Muscle layer of duodenum (tissue), 2 donors: ENCODE measurements around the gene MDH1.
"Not testable (repeated sequence)": the region's sequence is repeated elsewhere in the genome, so short reads cannot be mapped to it uniquely, and the experiment has no call there.

Source experiments
- H3K27ac ChIP-seq: one replicate; pipeline ENCODE4 v1.7.0; 2013; ENCODE audit warnings: mild to moderate bottlenecking, low read length
- H3K27me3 ChIP-seq: one replicate; pipeline ENCODE4 v1.7.0; 2013; ENCODE audit warnings: low read depth, mild to moderate bottlenecking, control low read depth, low read length
- H3K36me3 ChIP-seq, 2 donors: one replicate each; pipeline ENCODE4 v1.7.0; 2013; ENCODE audit warnings: low read length in 2 of 2, control low read depth in 1 of 2, mild to moderate bottlenecking in 1 of 2; ENCODE audit not compliant: insufficient read depth in 2 of 2, control insufficient read depth in 1 of 2
- H3K4me1 ChIP-seq, 2 donors: one replicate each; pipeline ENCODE4 v1.7.0; 2013; ENCODE audit warnings: low read length in 2 of 2, mild to moderate bottlenecking in 2 of 2, control low read depth in 1 of 2, moderate library complexity in 1 of 2; ENCODE audit not compliant: insufficient read depth in 2 of 2, control insufficient read depth in 1 of 2
- H3K4me3 ChIP-seq, 2 donors: one replicate each; pipeline ENCODE4 v1.7.0; 2013; ENCODE audit warnings: low read length in 2 of 2, low read depth in 1 of 2, mild to moderate bottlenecking in 1 of 2
- H3K9me3 ChIP-seq, 2 donors: one replicate each; pipeline ENCODE4 v1.7.0; 2013; ENCODE audit warnings: low read length in 2 of 2, control low read depth in 1 of 2, mild to moderate bottlenecking in 1 of 2; ENCODE audit not compliant: control insufficient read depth in 1 of 2
- donor health status: healthy.

Gene MDH1

GRCh38 chr2:63590626-63591408 lies 2.1 kb downstream of the MDH1 start:
- Histone ChIP-seq H3K27ac (peak overlapping the region; percentile 94), H3K36me3 (peaks cover 9 to 15% of the 10 kb centered on the region in 2 donors), H3K4me3 (peak overlapping the region in 1 of 2 donors; percentile 93), H3K27me3 (no peaks in the 10 kb centered on the region), H3K9me3 (no peaks in the 10 kb centered on the region), H3K4me1 (peaks cover 10 to 48% of the 10 kb centered on the region in 2 donors)

DNA sequence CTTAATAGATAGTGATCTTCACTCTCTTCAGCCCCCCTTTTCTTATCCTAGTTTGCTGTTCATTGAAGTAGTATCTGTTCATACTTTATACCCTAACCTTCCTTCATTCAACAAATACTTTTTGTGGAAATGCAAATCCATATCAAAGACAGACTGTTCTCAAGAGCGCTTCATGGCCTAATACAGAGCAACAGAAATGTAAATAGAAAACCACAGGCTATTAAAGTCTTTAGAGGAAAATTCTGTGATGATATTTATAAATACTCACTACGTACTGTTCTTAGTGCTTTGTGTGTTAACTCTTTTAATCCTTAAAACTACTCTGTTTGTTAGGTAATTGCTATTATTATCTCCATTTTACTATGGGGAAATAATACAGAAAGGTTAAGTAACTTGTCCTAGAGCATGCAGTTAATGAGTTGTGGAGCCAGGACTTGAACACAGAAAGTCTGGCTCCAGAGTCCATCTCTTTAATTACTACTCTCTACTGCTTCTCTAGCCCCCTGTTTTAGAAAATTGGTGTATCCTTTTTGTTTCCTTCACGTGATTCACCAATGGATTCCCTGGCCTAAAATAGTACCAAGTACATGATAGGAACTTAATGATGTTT lies 2.9 kb downstream of the MDH1 start:
- peaks cover 9 to 15% of the 10 kb centered on the region in 2 donors for H3K36me3 ChIP-seq
- H3K4me3 ChIP-seq = no peak overlapping the region
- H3K9me3 ChIP-seq = no peaks in the 10 kb centered on the region
- H3K27me3 ChIP-seq = no peaks in the 10 kb centered on the region
- peaks cover 10 to 47% of the 10 kb centered on the region in 2 donors for H3K4me1 ChIP-seq
- peak overlapping the region; percentile 40 for H3K27ac ChIP-seq

DNA sequence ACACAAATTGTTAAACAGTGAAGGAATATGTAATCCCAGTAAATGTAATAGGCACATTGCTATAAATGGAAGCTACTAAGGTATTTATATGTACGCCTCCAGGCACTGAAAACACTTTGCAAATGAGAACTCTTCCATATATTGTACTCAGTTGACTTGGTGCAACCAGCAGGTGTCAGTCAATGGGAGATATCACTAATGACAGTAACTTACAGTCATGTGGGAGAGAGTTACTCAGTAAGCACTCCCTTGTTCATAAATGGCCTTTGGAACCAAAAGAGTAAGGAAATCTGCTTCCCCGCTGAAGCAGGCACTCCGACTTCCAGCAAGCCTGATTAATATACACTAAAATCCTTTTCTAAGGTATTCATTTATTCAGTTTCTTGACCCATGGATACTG lies 5.9 kb downstream of the MDH1 start:
- H3K9me3 ChIP-seq = no peaks in the 10 kb centered on the region
- H3K27ac ChIP-seq = no peak overlapping the region
- H3K4me3 ChIP-seq = no peak overlapping the region
- H3K27me3 ChIP-seq = no peaks in the 10 kb centered on the region
- peaks cover 9 to 33% of the 10 kb centered on the region in 2 donors for H3K4me1 ChIP-seq
- H3K36me3 ChIP-seq = peaks cover 15 to 16% of the 10 kb centered on the region in 2 donors

DNA sequence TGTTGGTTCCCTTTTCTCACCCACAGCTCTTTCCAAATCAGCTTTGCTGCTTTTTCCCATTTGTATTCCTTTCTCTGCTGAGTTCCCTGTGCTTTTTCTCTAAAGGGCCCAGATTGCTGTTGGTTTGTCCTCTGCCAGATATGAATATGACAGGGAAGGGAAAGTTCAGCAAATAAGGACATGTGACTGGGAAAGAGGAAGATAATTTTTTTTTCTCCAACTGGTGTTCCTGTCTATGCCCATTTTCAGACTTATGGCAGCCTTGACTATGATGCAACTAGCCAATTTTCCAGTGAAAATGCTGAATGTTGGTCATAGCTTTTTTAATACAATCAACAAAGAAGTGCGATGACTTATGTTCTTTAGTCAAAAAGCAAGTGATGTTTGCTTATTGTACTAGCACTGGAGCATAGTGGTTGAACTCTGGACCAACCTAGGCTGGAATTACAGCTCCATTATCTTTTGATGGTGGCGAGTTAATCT lies 7.7 kb downstream of the MDH1 start:
- peaks cover 27 to 34% of the 10 kb centered on the region in 2 donors for H3K36me3 ChIP-seq
- H3K27me3 ChIP-seq = no peaks in the 10 kb centered on the region
- H3K27ac ChIP-seq = no peak overlapping the region
- no peaks in the 10 kb centered on the region for H3K9me3 ChIP-seq
- peaks cover 0 to 20% of the 10 kb centered on the region in 2 donors for H3K4me1 ChIP-seq
- H3K4me3 ChIP-seq = no peak overlapping the region

DNA sequence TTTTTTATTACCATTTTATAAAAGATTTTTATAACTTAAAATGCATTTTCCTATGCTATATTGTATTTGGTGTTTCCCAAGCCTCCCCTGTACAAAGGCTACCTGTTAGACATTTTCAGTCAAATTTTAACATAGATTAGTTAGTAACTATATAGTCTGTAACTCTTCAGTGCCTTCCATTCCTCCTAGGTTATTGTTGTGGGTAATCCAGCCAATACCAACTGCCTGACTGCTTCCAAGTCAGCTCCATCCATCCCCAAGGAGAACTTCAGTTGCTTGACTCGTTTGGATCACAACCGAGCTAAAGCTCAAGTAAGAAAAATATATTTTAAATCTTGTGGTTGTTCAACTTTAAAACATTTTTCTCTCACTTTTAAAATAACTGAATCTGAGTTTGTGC lies 10.2 kb downstream of the MDH1 start:
- Histone ChIP-seq H3K27ac (no peak overlapping the region), H3K27me3 (no peaks in the 10 kb centered on the region), H3K9me3 (no peaks in the 10 kb centered on the region), H3K4me3 (no peak overlapping the region), H3K4me1 (peaks cover 0 to 7% of the 10 kb centered on the region in 2 donors), H3K36me3 (peaks cover 39 to 45% of the 10 kb centered on the region in 2 donors)

DNA sequence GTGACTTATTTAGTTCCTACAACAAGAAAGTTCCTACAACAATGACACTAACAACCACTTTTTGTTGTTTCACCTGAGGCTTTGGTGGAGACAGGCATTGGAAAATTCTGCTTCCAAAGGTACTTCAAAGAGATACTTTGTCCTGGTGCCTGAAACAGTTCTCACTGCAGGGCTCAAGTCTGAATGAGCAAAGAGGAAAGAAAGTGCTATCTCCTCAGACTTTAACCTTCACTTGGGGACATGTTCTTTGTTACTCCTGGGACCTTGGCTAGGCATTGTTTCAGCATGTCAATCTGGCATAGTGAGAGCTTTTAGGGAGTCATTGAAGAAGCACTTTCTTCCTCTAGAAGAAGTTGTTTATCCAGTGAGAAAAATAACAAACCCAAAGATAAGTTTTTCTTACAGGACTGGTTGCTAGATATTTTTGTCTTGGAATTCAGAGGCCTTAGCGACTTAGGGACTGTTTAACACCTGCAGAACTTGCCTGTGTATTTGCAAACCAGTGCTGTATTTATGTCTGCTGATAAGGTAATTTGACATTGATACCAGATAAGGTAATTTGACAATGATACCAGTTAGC lies 12.2 kb downstream of the MDH1 start:
- Histone ChIP-seq H3K4me1 (no peaks in the 10 kb centered on the region), H3K27me3 (no peaks in the 10 kb centered on the region), H3K4me3 (no peak overlapping the region), H3K36me3 (peaks cover 42 to 54% of the 10 kb centered on the region in 2 donors), H3K27ac (no peak overlapping the region), H3K9me3 (no peaks in the 10 kb centered on the region)

DNA sequence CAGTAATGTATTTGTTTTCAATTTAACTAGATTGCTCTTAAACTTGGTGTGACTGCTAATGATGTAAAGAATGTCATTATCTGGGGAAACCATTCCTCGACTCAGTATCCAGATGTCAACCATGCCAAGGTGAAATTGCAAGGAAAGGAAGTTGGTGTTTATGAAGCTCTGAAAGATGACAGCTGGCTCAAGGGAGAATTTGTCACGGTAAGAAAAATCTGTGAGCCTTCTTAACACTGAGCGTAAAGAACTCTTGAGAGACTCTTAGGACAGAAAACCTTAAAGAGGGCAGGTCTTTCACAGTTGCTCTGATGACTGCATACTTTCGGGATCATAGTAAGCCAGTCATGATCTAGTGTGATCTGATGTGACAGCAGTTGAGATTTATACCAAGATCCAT lies 15.9 kb downstream of the MDH1 start:
- Histone ChIP-seq H3K9me3 (no peaks in the 10 kb centered on the region), H3K36me3 (peaks cover 54 to 67% of the 10 kb centered on the region in 2 donors), H3K27me3 (no peaks in the 10 kb centered on the region), H3K4me3 (no peak overlapping the region), H3K4me1 (no peaks in the 10 kb centered on the region), H3K27ac (no peak overlapping the region)

GRCh38 chr2:63608865-63609264 lies 20.1 kb downstream of the MDH1 start:
- not testable (repeated sequence) for H3K27me3 ChIP-seq, H3K27ac ChIP-seq, H3K4me1 ChIP-seq, H3K4me3 ChIP-seq, H3K9me3 ChIP-seq
- H3K36me3 ChIP-seq = peaks cover 30 to 36% of the 10 kb centered on the region in 2 donors

- H3K4me3 ChIP-seq = no peak overlapping the region
- no peaks in the 10 kb centered on the region for H3K27me3 ChIP-seq
- H3K9me3 ChIP-seq = no peaks in the 10 kb centered on the region
- H3K36me3 ChIP-seq = peaks cover 17 to 22% of the 10 kb centered on the region in 2 donors
- no peak overlapping the region for H3K27ac ChIP-seq
- H3K4me1 ChIP-seq = no peaks in the 10 kb centered on the region
Observed at GRCh38 chr2:63610525-63610924, 21.8 kb downstream of the MDH1 start.

- H3K4me1 ChIP-seq = no peaks in the 10 kb centered on the region
- no peaks in the 10 kb centered on the region for H3K9me3 ChIP-seq
- H3K27ac ChIP-seq = no peak overlapping the region
- H3K36me3 ChIP-seq = no peaks in the 10 kb centered on the region
- no peak overlapping the region for H3K4me3 ChIP-seq
- H3K27me3 ChIP-seq = no peaks in the 10 kb centered on the region
Observed at GRCh38 chr2:63613391-63613901, 24.7 kb downstream of the MDH1 start.

- H3K36me3 ChIP-seq = no peaks in the 10 kb centered on the region
- no peaks in the 10 kb centered on the region for H3K27me3 ChIP-seq
- no peak overlapping the region for H3K27ac ChIP-seq
- no peak overlapping the region for H3K4me3 ChIP-seq
- H3K9me3 ChIP-seq = no peaks in the 10 kb centered on the region
- no peaks in the 10 kb centered on the region for H3K4me1 ChIP-seq
Observed at GRCh38 chr2:63614448-63614968, 25.7 kb downstream of the MDH1 start.
